GM12878 (cell line): Measurements from ENCODE around the gene FFAR4. TPM values are rescaled to one million over a fixed set of nuclear protein-coding genes. Genes with fewer than 3 reads are reported as not detected.

ENCODE experiments used
- ATAC-seq: fragments of 200-7000 bp; cut with Tn5 transposase; 3 replicates; pipeline ENCODE4 v1.9.1; 2020; ENCODE audit warnings: mild to moderate bottlenecking, moderate library complexity
- BruUV-seq: library from RNA; stranded (reverse); fragments of 400-500 nt; replicated peaks from 2 replicates; lab custom pipeline; 2021; lab: Mats Ljungman, UMichigan
- CTCF ChIA-PET: fragments of 300-600 bp; sonication (Branson Sonifier 250); formaldehyde crosslinking; extraction: SDS; loops from one replicate; lab custom pipeline; 2021; ENCODE audit warnings: inconsistent platforms; lab: Yijun Ruan, JAX
- POLR2A ChIA-PET: fragments of 350-600 bp; formaldehyde crosslinking; extraction: SDS; loops from one replicate; lab custom pipeline; 2021; ENCODE audit warnings: inconsistent platforms; lab: Charles Lee
- RAD21 ChIA-PET: fragments of 300-600 bp; sonication (Branson Sonifier 250); formaldehyde crosslinking; loops from one replicate; lab custom pipeline; 2023; ENCODE audit warnings: antibody characterized with exemption; ENCODE audit not compliant: unreplicated experiment; lab: Charles Lee
- SMC1A ChIA-PET: fragments of 300-600 bp; sonication (Branson Sonifier 250); formaldehyde crosslinking; loops from one replicate; lab custom pipeline; 2023; ENCODE audit not compliant: unreplicated experiment, uncharacterized antibody; lab: Charles Lee
- DNase-seq: peaks from one replicate; pipeline ENCODE4 v3.0.0-alpha.2; 2011; ENCODE audit warnings: low read depth, low spot score
- FAIRE-seq: peaks from 3 replicates; lab custom pipeline; 2011; peaks lifted over from hg19 to GRCh38; lab: Jason Lieb, UNC
- H2AFZ ChIP-seq: 2 replicates; pipeline ENCODE4 v1.6.0; 2011; ENCODE audit warnings: low read depth, low read length, control low read depth; ENCODE audit not compliant: control insufficient read depth
- H3K27ac ChIP-seq: 2 replicates; pipeline ENCODE4 v1.5.1; 2011; ENCODE audit warnings: control low read depth; ENCODE audit not compliant: control insufficient read depth, insufficient read depth
- H3K27me3 ChIP-seq, 2 experiments: replicated peaks in 1 of 2; 2 replicates each; pipeline versions ENCODE4 v1.6.0 to v1.6.1; 2011; ENCODE audit warnings: low read length in 1 of 2; ENCODE audit not compliant: control insufficient read depth in 2 of 2, insufficient read depth in 2 of 2
- H3K36me3 ChIP-seq, 2 experiments: 2 replicates each; pipeline ENCODE4 v1.5.1; 2011; ENCODE audit warnings: low read length in 1 of 2; ENCODE audit not compliant: control insufficient read depth in 2 of 2, insufficient read depth in 2 of 2
- H3K4me1 ChIP-seq: 2 replicates; pipeline ENCODE4 v1.6.1; 2011; ENCODE audit warnings: mild to moderate bottlenecking, low read length, moderate library complexity, mixed read lengths; ENCODE audit not compliant: control insufficient read depth, insufficient read depth
- H3K4me2 ChIP-seq: 2 replicates; pipeline ENCODE4 v1.6.0; 2011; ENCODE audit warnings: control low read depth; ENCODE audit not compliant: control insufficient read depth, insufficient read depth
- H3K4me3 ChIP-seq: fragments of 200-600 bp; sonication (generic); 2 replicates; pipeline ENCODE4 v1.5.1; 2016
- H3K79me2 ChIP-seq: 2 replicates; pipeline ENCODE4 v1.6.0; 2011; ENCODE audit warnings: low read length; ENCODE audit not compliant: control insufficient read depth, insufficient read depth
- H3K9ac ChIP-seq: 2 replicates; pipeline ENCODE4 v1.8.0; 2011; ENCODE audit warnings: low read length, control low read depth, mixed read lengths; ENCODE audit not compliant: control insufficient read depth, insufficient read depth
- H3K9me3 ChIP-seq: replicated peaks from 3 replicates; pipeline ENCODE4 v1.5.1; 2011; ENCODE audit warnings: mild to moderate bottlenecking, low read length; ENCODE audit not compliant: control insufficient read depth, insufficient read depth
- H4K20me1 ChIP-seq: 2 replicates; pipeline ENCODE4 v1.6.0; 2011; ENCODE audit not compliant: control insufficient read depth, insufficient read depth
- CBFB ChIP-seq: IDR thresholded peaks from 2 replicates; pipeline ENCODE4 v1.6.1; 2016; ENCODE audit warnings: antibody characterized with exemption, low read depth
- EED ChIP-seq: sonication (generic); IDR thresholded peaks from 2 replicates; pipeline ENCODE4 v1.6.1; 2016; ENCODE audit warnings: antibody characterized with exemption, low read depth
- FOXK2 ChIP-seq: fragments of 450-650 bp; IDR thresholded peaks from 2 replicates; pipeline ENCODE4 v1.6.1; 2017; ENCODE audit warnings: mild to moderate bottlenecking, moderate library complexity
- FOXM1 ChIP-seq: IDR thresholded peaks from 2 replicates; pipeline ENCODE4 v1.6.1; 2012; ENCODE audit warnings: low read depth, mild to moderate bottlenecking, inconsistent platforms, low read length, moderate library complexity
- MEF2B ChIP-seq: fragments of 450-650 bp; IDR thresholded peaks from 2 replicates; pipeline ENCODE4 v1.6.1; 2018; ENCODE audit warnings: mild to moderate bottlenecking, moderate library complexity; ENCODE audit not compliant: partially characterized antibody, poor library complexity, severe bottlenecking
- MTA2 ChIP-seq: fragments of 450-650 bp; IDR thresholded peaks from 2 replicates; pipeline ENCODE4 v1.6.1; 2016; ENCODE audit warnings: low read depth, mild to moderate bottlenecking, moderate library complexity
- NR2F1 ChIP-seq: fragments of 450-650 bp; conservative IDR thresholded peaks from 2 replicates; pipeline ENCODE4 v1.6.1; 2017; ENCODE audit warnings: mild to moderate bottlenecking
- POLR2AphosphoS2 ChIP-seq: IDR thresholded peaks from 2 replicates; pipeline ENCODE4 v1.6.1; 2011; ENCODE audit warnings: low read depth, mild to moderate bottlenecking, low read length, improper control_type of control experiment, moderate library complexity
- PRDM15 ChIP-seq: fragments of 450-650 bp; formaldehyde crosslinking; IDR thresholded peaks from 2 replicates; pipeline ENCODE4 v1.4.0; 2020; ENCODE audit warnings: mild to moderate bottlenecking, moderate library complexity
- SIX5 ChIP-seq: IDR thresholded peaks from 2 replicates; pipeline ENCODE4 v1.6.1; 2011; ENCODE audit warnings: mild to moderate bottlenecking, low read depth, low read length, moderate library complexity; ENCODE audit not compliant: severe bottlenecking
- SREBF1 ChIP-seq: IDR thresholded peaks from 2 replicates; pipeline ENCODE4 v1.6.1; 2012; ENCODE audit warnings: mild to moderate bottlenecking, low read length
- SRF ChIP-seq, 2 experiments: IDR thresholded peaks; 2 replicates each; pipeline ENCODE4 v1.6.1; 2011; ENCODE audit warnings: low read depth in 2 of 2, low read length in 2 of 2, mild to moderate bottlenecking in 1 of 2, moderate library complexity in 1 of 2
- YBX1 ChIP-seq: fragments of 450-650 bp; IDR thresholded peaks from 2 replicates; pipeline ENCODE4 v1.6.1; 2016; ENCODE audit warnings: antibody characterized with exemption
- ZNF592 ChIP-seq: fragments of 450-650 bp; IDR thresholded peaks from 2 replicates; pipeline ENCODE4 v1.6.1; 2017; ENCODE audit warnings: mild to moderate bottlenecking, moderate library complexity
- ZNF622 ChIP-seq: fragments of 450-650 bp; IDR thresholded peaks from 2 replicates; pipeline ENCODE4 v1.6.1; 2017; ENCODE audit warnings: mild to moderate bottlenecking, inconsistent platforms
- WGBS: methylation state at CpG from one replicate; pipeline ENCODE4 v1.1.6; 2016; ENCODE audit warnings: low lambda C conversion rate; ENCODE audit not compliant: insufficient replicate concordance, insufficient coverage; ENCODE audit errors: missing lambda C conversion rate; 5-methylcytosine and 5-hydroxymethylcytosine counted together
- in situ Hi-C: fragments of 300-500 bp; cut with MboI; formaldehyde crosslinking; loops from 9 replicates; pipeline ENCODE4 v1.14.3; 2018; ENCODE audit warnings: mixed read lengths
- intact Hi-C: fragments of 100-400 bp; cut with micrococcal nuclease; formaldehyde crosslinking; loops from one replicate; pipeline ENCODE4 v1.14.2; 2022; ENCODE audit not compliant: unreplicated experiment
- polyA plus RNA-seq, 11 experiments: library from polyadenylated mRNA; depleted of rRNA in 4 of 11; unstranded in 6 of 11; stranded (reverse) in 5 of 11; fragments of >200 nt; fragmentation: Nextera tagmentation in 4 of 11; fragmentation: Illumina TruSeq in 1 of 11; extraction: Ambion mirVana in 4 of 11; extraction: Trizol in 1 of 11; gene quantifications; 1 replicate in 1 of 11; 2 replicates in 10 of 11; pipeline versions ENCODE4 v1.2.1 to v1.2.3, GENCODE V29; 2011 to 2016; ENCODE audit warnings: inconsistent platforms in 2 of 11, missing spikeins in 2 of 11, low read depth in 1 of 11
- total RNA-seq, 4 experiments: library from RNA; depleted of rRNA in 3 of 4; stranded (reverse); fragments of >200 nt in 3 of 4; fragmentation: Illumina TruSeq in 1 of 4; extraction: Trizol in 1 of 4; gene quantifications; 2 replicates each; pipeline versions ENCODE4 v1.2.1 to v1.2.3, GENCODE V29; 2013 to 2021

Gene FFAR4
- total and polyA plus RNA-seq, 10 of the 15 experiments (the other 5 are each of a cell fraction or from before 2014, with no cell fraction given) = not detected

- TF ChIP-seq ZNF592 (no peak), MTA2 (no peak)
These were observed 42.0 kb downstream of the FFAR4 start (continued) for GRCh38 chr10:93608421-93608820.

GRCh38 chr10:93612311-93612710, 45.8 kb downstream of the FFAR4 start, which contains the start of gene PDE6C:
PDE6C (plus strand) TSS chr10:93612537; CDS start chr10:93612726, 189 bp downstream.
- in situ Hi-C loops (no loop called here), intact Hi-C loops (no loop called here)
- POLR2A ChIA-PET = no interaction called here
- Histone ChIP-seq H3K4me1 (peaks cover 4% of the 10 kb centered on the region), H3K9ac (no peak within 1 kb of the TSS), H3K9me3 (no peaks in the 10 kb centered on the region), H3K27ac (no peak within 1 kb of the TSS), H3K4me2 (no peak within 1 kb of the TSS), H3K27me3 (no peaks in the 10 kb centered on the region), H3K4me3 (no peak within 1 kb of the TSS), H3K79me2 (no peaks in the 10 kb centered on the region), H3K36me3 (no peaks in the 10 kb centered on the region), H4K20me1 (no peaks in the 10 kb centered on the region), H2AFZ (no peak within 1 kb of the TSS)
- no TSS peak for BruUV-seq
- RAD21 ChIA-PET = no interaction called here
- DNase-seq = no peak
- SMC1A ChIA-PET = no interaction called here
- no peak for ATAC-seq
- WGBS = 20% methylated on average over 6 of the region's 6 CpGs
- CTCF ChIA-PET = no interaction called here
- FAIRE-seq = no peak
- no peak for TF ChIP-seq FOXM1
- no peak for TF ChIP-seq ZNF622
- TF ChIP-seq YBX1 = no peak
- TF ChIP-seq SRF (IDR thresholded peaks at IDR 0.05; ENCODE audit: low read depth in 2 of 2, low read length in 2 of 2) = no peak
- TF ChIP-seq CBFB = no peak
- no peak for TF ChIP-seq MEF2B
- TF ChIP-seq EED = no peak
- no peak for TF ChIP-seq POLR2AphosphoS2
- TF ChIP-seq SIX5 = no peak
- TF ChIP-seq PRDM15 (CRISPR knock-in tag) = no peak
- no peak for TF ChIP-seq SREBF1
- TF ChIP-seq NR2F1 = no peak
- no peak for TF ChIP-seq FOXK2
